Bone marrow (tissue), 2 donors: ENCODE measurements around the gene SACS.

Source experiments
- DNase-seq, 2 donors: peaks; one replicate each; lab custom pipeline; 2025; lab: John Stamatoyannopoulos, UW

Gene SACS

GRCh38 chr13:23433171-23434153, at the start of gene SACS:
Gene SACS, minus strand, starts transcription at chr13:23433702. Its CDS starts 22,463 bp downstream, at chr13:23411239.
- no peak for DNase-seq

GRCh38 chr13:23480324-23480723, 46.8 kb upstream of the SACS start:
- no peak for DNase-seq

GRCh38 chr13:23477101-23477500, 43.6 kb upstream of the SACS start:
- no peak for DNase-seq

- no peak for DNase-seq
These were observed 39.7 kb upstream of the SACS start for GRCh38 chr13:23473221-23473620.

- no peak for DNase-seq
These were observed 38.7 kb upstream of the SACS start for GRCh38 chr13:23472189-23472588.

- no peak for DNase-seq
These were observed 37.5 kb upstream of the SACS start for GRCh38 chr13:23470790-23471614.

- no peak for DNase-seq
These were observed 36.5 kb upstream of the SACS start for GRCh38 chr13:23469951-23470421.

GRCh38 chr13:23468811-23469210, 35.3 kb upstream of the SACS start:
- no peak for DNase-seq

GRCh38 chr13:23467932-23468278, 34.4 kb upstream of the SACS start:
- no peak for DNase-seq

- DNase-seq, result no peak
These were observed 33.8 kb upstream of the SACS start for GRCh38 chr13:23467048-23467931.

- DNase-seq, result peak; percentile 48 to 56
These were observed 32.9 kb upstream of the SACS start for GRCh38 chr13:23466144-23467002.

GRCh38 chr13:23463661-23464060, 30.2 kb upstream of the SACS start:
- DNase-seq, result no peak

- no peak for DNase-seq
These were observed 29.5 kb upstream of the SACS start for GRCh38 chr13:23462815-23463559.

- DNase-seq, result no peak
These were observed 28.0 kb upstream of the SACS start for GRCh38 chr13:23461544-23461943.

GRCh38 chr13:23460921-23461320, 27.4 kb upstream of the SACS start:
- no peak for DNase-seq

- peak in 1 of 2 donors; percentile 41 for DNase-seq
These were observed 26.8 kb upstream of the SACS start for GRCh38 chr13:23460309-23460708.

- no peak for DNase-seq
These were observed 25.5 kb upstream of the SACS start for GRCh38 chr13:23458989-23459388.

- DNase-seq, result no peak
These were observed 23.1 kb upstream of the SACS start for GRCh38 chr13:23456437-23457210.
